Neural cell (in vitro differentiated cells): ENCODE results near the gene MRE11. TPM values are rescaled to one million over a fixed set of nuclear protein-coding genes. Genes with fewer than 3 reads are reported as not detected.

ENCODE experiments used
- H2AFZ ChIP-seq: fragments of 200-600, 300-800 bp; sonication (generic), shearing (Covaris generic); 2 replicates; pipeline ENCODE4 v1.6.0; 2014; ENCODE audit warnings: low read depth, mild to moderate bottlenecking, antibody characterized with exemption, low read length, moderate library complexity
- H3F3A ChIP-seq: fragments of 200-600 bp; shearing (Covaris generic); 2 replicates; pipeline ENCODE4 v1.6.1; 2016; ENCODE audit warnings: mild to moderate bottlenecking, moderate library complexity, mixed read lengths, antibody characterized with exemption, low read length; ENCODE audit not compliant: insufficient read depth, poor library complexity, severe bottlenecking
- H3K27ac ChIP-seq: fragments of 200-600, 300-800 bp; sonication (generic), shearing (Covaris generic); 2 replicates; pipeline ENCODE4 v1.5.1; 2014; ENCODE audit warnings: mild to moderate bottlenecking, low read length, moderate library complexity
- H3K27me3 ChIP-seq: fragments of 300-800, 200-600 bp; sonication (generic), shearing (Covaris generic); 2 replicates; pipeline ENCODE4 v1.6.0; 2014; ENCODE audit warnings: mild to moderate bottlenecking, low read depth, low read length, moderate library complexity; ENCODE audit not compliant: insufficient read depth
- H3K36me3 ChIP-seq: fragments of 300-800, 200-600 bp; sonication (generic), shearing (Covaris generic); 2 replicates; pipeline ENCODE4 v1.5.1; 2014; ENCODE audit warnings: mild to moderate bottlenecking, antibody characterized with exemption, low read length, moderate library complexity; ENCODE audit not compliant: insufficient read depth
- H3K4me2 ChIP-seq: fragments of 300-800, 200-600 bp; sonication (generic), shearing (Covaris generic); 2 replicates; pipeline ENCODE4 v1.6.0; 2014; ENCODE audit warnings: mild to moderate bottlenecking, low read length
- H3K4me3 ChIP-seq: fragments of 300-800, 200-600 bp; sonication (generic), shearing (Covaris generic); 2 replicates; pipeline ENCODE4 v1.5.1; 2014; ENCODE audit warnings: mild to moderate bottlenecking, low read length, moderate library complexity
- H3K79me2 ChIP-seq: fragments of 200-600 bp; shearing (Covaris generic); replicated peaks from 2 replicates; pipeline ENCODE4 v1.6.0; 2014; ENCODE audit warnings: mild to moderate bottlenecking, low read length, moderate library complexity; ENCODE audit not compliant: insufficient read depth
- H3K9ac ChIP-seq: fragments of 300-800, 200-600 bp; sonication (generic), shearing (Covaris generic); 2 replicates; pipeline ENCODE4 v1.6.1; 2016; ENCODE audit warnings: mild to moderate bottlenecking, low read length, mixed read lengths
- H3K9me2 ChIP-seq: fragments of 200-600 bp; shearing (Covaris generic); 2 replicates; pipeline ENCODE4 v1.6.1; 2016; ENCODE audit warnings: mild to moderate bottlenecking, low read length, mixed read lengths; ENCODE audit not compliant: insufficient read depth
- H3K9me3 ChIP-seq: fragments of 200-600, 300-800 bp; sonication (generic), shearing (Covaris generic); 2 replicates; pipeline ENCODE4 v1.6.1; 2016; ENCODE audit warnings: mild to moderate bottlenecking, mixed run types, low read length, moderate library complexity, mixed read lengths
- H4K20me1 ChIP-seq: fragments of 200-600 bp; shearing (Covaris generic); 2 replicates; pipeline ENCODE4 v1.6.1; 2016; ENCODE audit warnings: mild to moderate bottlenecking, mixed run types; ENCODE audit not compliant: insufficient read depth
- CTCF ChIP-seq: fragments of 450-650 bp; IDR thresholded peaks from 2 replicates; pipeline ENCODE4 v1.5.1; 2014; ENCODE audit warnings: antibody characterized with exemption, mild to moderate bottlenecking, moderate library complexity; ENCODE audit not compliant: poor library complexity, severe bottlenecking
- EP300 ChIP-seq: fragments of 450-650 bp; conservative IDR thresholded peaks from 2 replicates; pipeline ENCODE4 v1.6.1; 2014; ENCODE audit warnings: antibody characterized with exemption, mild to moderate bottlenecking, moderate library complexity; ENCODE audit not compliant: poor library complexity, severe bottlenecking
- EZH2 ChIP-seq: fragments of 200-600, 300-800 bp; shearing (Covaris generic), sonication (generic); IDR thresholded peaks from 2 replicates; pipeline ENCODE4 v1.6.1; 2014; ENCODE audit warnings: antibody characterized with exemption, low read length, borderline replicate concordance, mild to moderate bottlenecking; ENCODE audit not compliant: insufficient read depth, poor library complexity, severe bottlenecking
- MXI1 ChIP-seq: fragments of 450-650 bp; conservative IDR thresholded peaks from 2 replicates; pipeline ENCODE4 v1.6.1; 2014; ENCODE audit warnings: antibody characterized with exemption, mild to moderate bottlenecking; ENCODE audit not compliant: poor library complexity, severe bottlenecking
- POLR2AphosphoS5 ChIP-seq: IDR thresholded peaks from 2 replicates; pipeline ENCODE4 v1.6.1; 2012
- RAD21 ChIP-seq: fragments of 450-650 bp; conservative IDR thresholded peaks from 2 replicates; pipeline ENCODE4 v1.6.1; 2014; ENCODE audit warnings: antibody characterized with exemption, mild to moderate bottlenecking, moderate library complexity
- REST ChIP-seq: IDR thresholded peaks from 2 replicates; pipeline ENCODE4 v1.6.1; 2012; ENCODE audit warnings: borderline replicate concordance
- SMC3 ChIP-seq: fragments of 450-650 bp; conservative IDR thresholded peaks from 2 replicates; pipeline ENCODE4 v1.6.1; 2014; ENCODE audit warnings: antibody characterized with exemption, mild to moderate bottlenecking, moderate library complexity; ENCODE audit not compliant: poor library complexity
- TAF1 ChIP-seq: IDR thresholded peaks from 2 replicates; pipeline ENCODE4 v1.6.1; 2012; ENCODE audit warnings: low read depth
- polyA plus RNA-seq: library from polyadenylated mRNA; depleted of rRNA; stranded (reverse); fragments of >200 nt; gene quantifications from 2 replicates; pipeline ENCODE4 v1.2.3, GENCODE V29; 2014

Gene MRE11
- polyA plus RNA-seq, 1 donor from 2014 or later: 5.1 TPM

GRCh38 chr11:94494126-94494680 lies 559 bp upstream of the MRE11 start:
- H3K27ac ChIP-seq: peak overlapping the region; percentile 61
- peaks cover 9% of the 10 kb centered on the region for H3K79me2 ChIP-seq
- TF ChIP-seq RAD21 (peak; percentile 31), POLR2AphosphoS5 (no peak), CTCF (no peak), REST (peak; percentile 66), SMC3 (no peak), EP300 (no peak), EZH2 (no peak), MXI1 (peak; percentile 36), TAF1 (no peak)

GRCh38 chr11:94486068-94486467 lies 7.6 kb downstream of the MRE11 start:
- no peak for TF ChIP-seq CTCF
- TF ChIP-seq MXI1: no peak
- no peak for TF ChIP-seq SMC3
- no peak for TF ChIP-seq EP300
- TF ChIP-seq POLR2AphosphoS5: no peak
- TF ChIP-seq EZH2: no peak
- no peak for TF ChIP-seq RAD21
- TF ChIP-seq REST: no peak
- no peak for TF ChIP-seq TAF1
- Histone ChIP-seq H3K9me2 (no peaks in the 10 kb centered on the region), H3K27me3 (no peaks in the 10 kb centered on the region), H3K79me2 (no peaks in the 10 kb centered on the region), H3K36me3 (no peaks in the 10 kb centered on the region), H2AFZ (no peak overlapping the region), H3K27ac (no peak overlapping the region), H3K4me3 (no peak overlapping the region), H3K4me2 (no peak overlapping the region), H4K20me1 (no peaks in the 10 kb centered on the region), H3F3A (no peaks in the 10 kb centered on the region), H3K9ac (no peak overlapping the region), H3K9me3 (no peaks in the 10 kb centered on the region)

More at GRCh38 chr11:94494126-94494680, 559 bp upstream of the MRE11 start:
- peak overlapping the region; percentile 83 for H3K4me3 ChIP-seq
- peak overlapping the region; percentile 96 for H3K4me2 ChIP-seq
- no peaks in the 10 kb centered on the region for H3F3A ChIP-seq
- H2AFZ ChIP-seq: peak overlapping the region; percentile 96
- H3K36me3 ChIP-seq: peaks cover 5% of the 10 kb centered on the region
- peak overlapping the region; percentile 76 for H3K9ac ChIP-seq
- H3K9me3 ChIP-seq: no peaks in the 10 kb centered on the region
- H3K9me2 ChIP-seq: no peaks in the 10 kb centered on the region
- H3K27me3 ChIP-seq: no peaks in the 10 kb centered on the region
- H4K20me1 ChIP-seq: no peaks in the 10 kb centered on the region
